Karpas-422 (cell line): ENCODE measurements around the gene ZNF124. TPM values are rescaled to one million over a fixed set of nuclear protein-coding genes. Genes with fewer than 3 reads are reported as not detected.

Source experiments
- DNase-seq: peaks from one replicate; pipeline ENCODE4 v3.0.0-alpha.2; 2015
- H2AFZ ChIP-seq: fragments of 200-600 bp; sonication (generic); 2 replicates; pipeline ENCODE4 v1.6.1; 2014; ENCODE audit warnings: antibody characterized with exemption, low read length, mixed read lengths
- H3K27ac ChIP-seq: fragments of 200-600 bp; sonication (generic); 2 replicates; pipeline ENCODE4 v1.5.1; 2014; ENCODE audit warnings: mild to moderate bottlenecking, low read length, moderate library complexity
- H3K27me3 ChIP-seq: fragments of 200-600 bp; sonication (generic); 2 replicates; pipeline ENCODE4 v1.6.1; 2014; ENCODE audit warnings: low read length, mixed read lengths
- H3K36me3 ChIP-seq: fragments of 200-600 bp; sonication (generic); 2 replicates; pipeline ENCODE4 v1.6.1; 2014; ENCODE audit warnings: low read length, mixed read lengths; ENCODE audit not compliant: insufficient read depth
- H3K4me1 ChIP-seq: fragments of 200-600 bp; sonication (generic); 2 replicates; pipeline ENCODE4 v1.6.1; 2014; ENCODE audit warnings: mild to moderate bottlenecking, low read length, mixed read lengths
- H3K4me2 ChIP-seq: fragments of 200-600 bp; sonication (generic); 2 replicates; pipeline ENCODE4 v1.6.1; 2014; ENCODE audit warnings: low read length, low read depth, mild to moderate bottlenecking; ENCODE audit not compliant: poor library complexity, severe bottlenecking
- H3K4me3 ChIP-seq: fragments of 200-600 bp; sonication (generic); 2 replicates; pipeline ENCODE4 v1.5.1; 2014; ENCODE audit warnings: mild to moderate bottlenecking, antibody characterized with exemption, low read length, mixed read lengths
- H3K79me2 ChIP-seq: fragments of 200-600 bp; sonication (generic); 2 replicates; pipeline ENCODE4 v1.6.1; 2014; ENCODE audit warnings: mild to moderate bottlenecking, low read length, mixed read lengths
- H3K9ac ChIP-seq: fragments of 200-600 bp; sonication (generic); 2 replicates; pipeline ENCODE4 v1.6.0; 2014; ENCODE audit warnings: low read length
- H3K9me2 ChIP-seq: fragments of 200-600 bp; sonication (generic), shearing (Covaris generic); replicated peaks from 2 replicates; pipeline ENCODE4 v1.6.0; 2014; ENCODE audit warnings: mild to moderate bottlenecking, low read length, moderate library complexity; ENCODE audit not compliant: insufficient read depth
- H3K9me3 ChIP-seq: fragments of 300-700, 200-600 bp; sonication (generic); 2 replicates; pipeline ENCODE4 v1.6.1; 2014; ENCODE audit warnings: low read length, mixed read lengths
- H4K20me1 ChIP-seq: fragments of 200-600 bp; sonication (generic); 2 replicates; pipeline ENCODE4 v1.6.1; 2014; ENCODE audit warnings: mild to moderate bottlenecking, antibody characterized with exemption, low read length, low read depth; ENCODE audit not compliant: insufficient read depth
- total RNA-seq: library from RNA; depleted of rRNA; stranded (reverse); fragments of >200 nt; shearing (Covaris generic); gene quantifications from 2 replicates; pipeline ENCODE4 v1.2.3, GENCODE V29; 2014; ENCODE audit warnings: low replicate concordance

The ZNF124 gene
- total RNA-seq, 1 experiment from 2014 or later: 75.6 TPM

GRCh38 chr1:247210376-247211117 lies 38.7 kb upstream of the ZNF124 start:
- Histone ChIP-seq H3K27ac (peak overlapping the region; percentile 36), H4K20me1 (no peaks in the 10 kb centered on the region), H2AFZ (no peak overlapping the region), H3K9me2 (no peaks in the 10 kb centered on the region), H3K36me3 (peaks cover 39% of the 10 kb centered on the region), H3K4me3 (peak overlapping the region; percentile 75), H3K9ac (peak overlapping the region; percentile 89), H3K4me2 (peak overlapping the region; percentile 85), H3K4me1 (peaks cover 13% of the 10 kb centered on the region), H3K79me2 (peaks cover 51% of the 10 kb centered on the region), H3K9me3 (peaks cover 23% of the 10 kb centered on the region), H3K27me3 (no peaks in the 10 kb centered on the region)
- DNase-seq: peak; percentile 99

- Histone ChIP-seq H3K4me1 (peaks cover 13% of the 10 kb centered on the region), H3K4me3 (peak overlapping the region; percentile 75), H2AFZ (no peak overlapping the region), H4K20me1 (no peaks in the 10 kb centered on the region), H3K27ac (peak overlapping the region; percentile 36; the same call in 1 of the 2 replicates), H3K9me3 (peaks cover 23% of the 10 kb centered on the region), H3K4me2 (peak overlapping the region; percentile 85), H3K27me3 (no peaks in the 10 kb centered on the region), H3K9ac (peak overlapping the region; percentile 89), H3K79me2 (peaks cover 55% of the 10 kb centered on the region), H3K36me3 (peaks cover 40% of the 10 kb centered on the region), H3K9me2 (no peaks in the 10 kb centered on the region)
- DNase-seq: no peak
These were observed 38.2 kb upstream of the ZNF124 start for GRCh38 chr1:247210062-247210375.

DNA sequence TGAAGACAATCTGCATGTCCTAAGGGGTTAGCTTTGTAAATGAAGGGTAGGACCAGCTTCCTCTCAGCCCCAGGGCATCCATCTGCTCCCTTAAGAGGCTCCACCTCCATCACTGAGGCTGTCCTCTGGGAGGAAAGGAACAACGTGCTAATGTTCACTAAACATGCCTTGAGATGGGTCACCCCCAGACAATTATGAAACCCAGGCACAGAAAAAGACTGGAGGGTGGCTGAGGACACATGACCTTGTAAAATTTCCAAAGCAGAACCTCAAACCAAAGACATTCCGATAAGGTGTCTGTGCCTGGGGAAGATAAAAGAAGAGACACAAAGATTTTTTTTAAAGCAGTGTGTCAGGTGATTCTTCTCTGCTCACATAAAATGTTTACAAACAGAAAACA lies 37.6 kb upstream of the ZNF124 start:
- Histone ChIP-seq H2AFZ (no peak overlapping the region), H3K79me2 (peaks cover 59% of the 10 kb centered on the region), H3K27me3 (no peaks in the 10 kb centered on the region), H3K4me1 (peaks cover 13% of the 10 kb centered on the region), H3K9ac (peak overlapping the region; percentile 89), H3K27ac (no peak overlapping the region), H3K9me3 (peaks cover 23% of the 10 kb centered on the region), H4K20me1 (no peaks in the 10 kb centered on the region), H3K9me2 (no peaks in the 10 kb centered on the region), H3K36me3 (peaks cover 43% of the 10 kb centered on the region), H3K4me3 (peak overlapping the region; percentile 75), H3K4me2 (peak overlapping the region; percentile 85)
- no peak for DNase-seq

- no peak for DNase-seq
These were observed 32.4 kb upstream of the ZNF124 start for GRCh38 chr1:247204177-247204647.

GRCh38 chr1:247198781-247199180 lies 27.0 kb upstream of the ZNF124 start:
- Histone ChIP-seq H3K27ac (no peak overlapping the region), H3K79me2 (peaks cover 64% of the 10 kb centered on the region), H3K9me2 (no peaks in the 10 kb centered on the region), H2AFZ (no peak overlapping the region), H4K20me1 (no peaks in the 10 kb centered on the region), H3K27me3 (no peaks in the 10 kb centered on the region), H3K4me1 (no peaks in the 10 kb centered on the region), H3K4me2 (no peak overlapping the region), H3K9me3 (peaks cover 28% of the 10 kb centered on the region), H3K4me3 (no peak overlapping the region), H3K36me3 (peaks cover 87% of the 10 kb centered on the region), H3K9ac (no peak overlapping the region)
- DNase-seq: no peak

More at GRCh38 chr1:247204177-247204647, 32.4 kb upstream of the ZNF124 start:
- Histone ChIP-seq H3K9me3 (peaks cover 27% of the 10 kb centered on the region), H2AFZ (no peak overlapping the region), H3K4me3 (no peak overlapping the region), H3K4me1 (peaks cover 3% of the 10 kb centered on the region), H3K36me3 (peaks cover 80% of the 10 kb centered on the region), H3K27ac (no peak overlapping the region), H3K79me2 (peaks cover 86% of the 10 kb centered on the region), H3K4me2 (no peak overlapping the region), H4K20me1 (no peaks in the 10 kb centered on the region), H3K9ac (no peak overlapping the region), H3K9me2 (no peaks in the 10 kb centered on the region), H3K27me3 (no peaks in the 10 kb centered on the region)

DNA sequence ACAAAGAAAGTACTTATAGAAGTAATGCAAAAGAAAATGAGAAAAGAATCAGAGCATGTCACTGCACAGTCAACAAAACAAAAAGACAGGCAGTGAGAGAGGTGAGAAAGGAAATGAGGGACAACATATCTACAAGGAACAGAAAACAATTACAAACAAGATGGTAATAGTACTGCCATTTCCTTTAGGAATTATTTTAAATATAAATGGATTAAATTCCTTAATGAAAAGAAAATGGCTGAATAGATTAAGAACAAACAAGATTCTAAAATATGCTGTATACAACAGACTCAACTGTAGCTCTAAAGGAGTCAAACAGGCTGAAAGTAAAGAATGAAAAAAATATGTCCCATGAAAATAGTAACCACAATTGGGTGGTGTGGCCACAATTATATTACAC lies 22.1 kb upstream of the ZNF124 start:
- no peak for DNase-seq
- no peak overlapping the region for H3K4me3 ChIP-seq
- no peaks in the 10 kb centered on the region for H3K9me2 ChIP-seq
- no peaks in the 10 kb centered on the region for H3K27me3 ChIP-seq
- no peaks in the 10 kb centered on the region for H4K20me1 ChIP-seq
- no peak overlapping the region for H3K4me2 ChIP-seq
- peaks cover 30% of the 10 kb centered on the region for H3K79me2 ChIP-seq
- no peak overlapping the region for H3K27ac ChIP-seq
- peaks cover 62% of the 10 kb centered on the region for H3K9me3 ChIP-seq
- H2AFZ ChIP-seq: no peak overlapping the region
- H3K36me3 ChIP-seq: peaks cover 92% of the 10 kb centered on the region
- H3K9ac ChIP-seq: no peak overlapping the region
- H3K4me1 ChIP-seq: no peaks in the 10 kb centered on the region

DNA sequence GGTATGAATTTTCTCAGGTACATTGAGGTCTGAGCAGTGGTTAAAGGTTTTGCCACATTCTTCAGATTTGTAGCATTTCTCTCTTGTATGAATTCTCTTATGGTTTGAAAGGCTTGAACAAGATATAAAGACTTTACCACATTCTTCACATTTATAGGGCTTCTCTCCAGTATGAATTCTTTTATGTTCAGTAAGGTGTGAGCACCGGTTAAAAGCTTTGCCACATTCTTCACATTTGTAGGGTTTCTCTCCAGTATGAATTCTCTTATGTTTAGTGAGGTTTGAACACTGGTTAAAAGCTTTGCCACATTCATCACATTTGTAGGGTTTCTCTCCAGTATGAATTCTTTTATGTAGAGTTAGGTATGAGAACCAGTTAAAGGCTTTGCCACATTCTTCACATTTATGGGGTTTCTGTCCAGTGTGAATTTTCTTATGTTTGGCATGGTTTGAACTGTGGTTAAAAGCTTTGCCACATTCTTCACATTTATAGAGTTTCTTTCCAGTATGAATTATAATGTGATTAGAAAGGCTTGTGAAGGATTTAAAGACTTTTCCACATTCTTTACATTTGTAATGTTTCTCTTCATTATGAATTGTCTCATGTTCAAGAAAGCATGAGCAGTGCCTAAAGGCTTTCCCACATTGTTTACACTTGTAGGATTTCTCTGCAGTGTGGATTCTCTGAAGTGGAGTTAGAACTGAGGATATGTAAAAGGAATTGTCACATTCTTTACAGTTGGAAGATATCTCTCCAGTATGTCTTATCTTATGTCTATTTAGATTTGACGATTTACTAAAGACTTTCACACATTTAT lies 18.4 kb upstream of the ZNF124 start:
- Histone ChIP-seq H3K27me3 (no peaks in the 10 kb centered on the region), H3K36me3 (peaks cover 67% of the 10 kb centered on the region), H2AFZ (no peak overlapping the region), H3K9ac (no peak overlapping the region), H3K27ac (no peak overlapping the region), H3K4me2 (no peak overlapping the region), H3K9me3 (peaks cover 45% of the 10 kb centered on the region), H4K20me1 (no peaks in the 10 kb centered on the region), H3K79me2 (no peaks in the 10 kb centered on the region), H3K4me1 (no peaks in the 10 kb centered on the region), H3K4me3 (0 out of 2 replicates have a peak overlapping the region, but pooled peaks have one; percentile 11), H3K9me2 (no peaks in the 10 kb centered on the region)
- DNase-seq: no peak

GRCh38 chr1:247185667-247186066 lies 13.8 kb upstream of the ZNF124 start:
- no peak overlapping the region for H3K4me2 ChIP-seq
- no peak overlapping the region for H3K27ac ChIP-seq
- DNase-seq: no peak
- H3K27me3 ChIP-seq: no peaks in the 10 kb centered on the region
- peaks cover 26% of the 10 kb centered on the region for H3K36me3 ChIP-seq
- H3K4me1 ChIP-seq: no peaks in the 10 kb centered on the region
- H4K20me1 ChIP-seq: no peaks in the 10 kb centered on the region
- H3K9ac ChIP-seq: no peak overlapping the region
- no peaks in the 10 kb centered on the region for H3K79me2 ChIP-seq
- no peaks in the 10 kb centered on the region for H3K9me2 ChIP-seq
- H2AFZ ChIP-seq: no peak overlapping the region
- peaks cover 17% of the 10 kb centered on the region for H3K9me3 ChIP-seq
- no peak overlapping the region for H3K4me3 ChIP-seq
